Kidney tubule cell (primary cell): ENCODE measurements around the gene POLK.
"Not testable (repeated sequence)": the region's sequence is repeated elsewhere in the genome, so short reads cannot be mapped to it uniquely, and the experiment has no call there.

ENCODE experiments used
- DNase-seq: peaks from one replicate; pipeline ENCODE4 v3.0.0-alpha.2; 2018; ENCODE audit warnings: low spot score

POLK gene

DNA sequence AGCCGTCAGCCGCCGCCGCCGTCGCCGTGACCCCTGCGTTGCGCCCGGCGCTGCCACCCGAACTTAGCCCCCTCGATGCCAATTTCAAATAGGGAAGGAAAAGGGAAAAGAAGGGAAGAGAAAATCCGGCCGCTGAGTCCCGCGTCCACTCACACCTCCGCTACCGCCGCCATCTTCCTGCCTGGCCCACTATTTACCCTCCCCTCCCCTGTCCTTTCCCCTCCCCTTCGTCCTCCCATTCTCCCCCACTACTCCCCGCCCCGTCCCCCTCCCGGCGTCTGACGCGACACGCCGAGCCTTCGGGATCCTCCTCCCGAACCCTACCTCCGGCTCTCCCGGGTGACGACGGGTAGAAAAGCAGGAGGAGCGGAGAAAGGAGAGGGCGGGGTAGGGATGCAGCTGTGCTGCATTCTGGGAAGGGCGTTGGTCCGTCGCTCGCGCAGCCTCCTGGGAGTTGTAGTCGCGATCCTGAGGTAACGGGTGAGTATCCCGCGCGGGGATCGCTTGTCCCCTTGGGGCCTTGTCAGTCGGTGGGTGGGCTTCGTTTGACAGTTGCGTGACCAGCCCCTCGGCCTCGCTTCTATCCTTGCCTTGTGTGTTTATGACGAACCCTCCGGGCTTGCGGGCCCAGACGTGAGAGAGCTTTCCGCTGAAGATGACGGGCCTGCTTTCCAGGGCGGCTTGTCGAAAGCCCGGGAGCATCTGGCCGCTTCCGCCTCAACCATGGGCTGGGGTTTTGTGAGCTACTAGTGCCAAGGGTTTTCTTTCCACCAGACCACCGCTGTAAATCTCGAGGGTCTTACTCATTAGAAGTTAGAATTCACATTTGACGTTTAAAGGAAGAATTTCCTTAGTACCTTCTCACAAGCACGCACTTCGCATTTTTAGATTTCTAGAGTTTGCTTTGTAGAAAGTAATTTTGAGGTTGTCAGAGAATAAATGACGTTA is at the start of gene POLK, which contains the start of gene CERT1:
Gene POLK, plus strand, starts transcription at position 457 of the 948 bp plus-strand sequence.
Gene CERT1, minus strand, starts transcription at position 195 of the 948 bp plus-strand sequence. CDS start 422 bp downstream, outside the sequence.
- DNase-seq = peak; percentile 99

DNA sequence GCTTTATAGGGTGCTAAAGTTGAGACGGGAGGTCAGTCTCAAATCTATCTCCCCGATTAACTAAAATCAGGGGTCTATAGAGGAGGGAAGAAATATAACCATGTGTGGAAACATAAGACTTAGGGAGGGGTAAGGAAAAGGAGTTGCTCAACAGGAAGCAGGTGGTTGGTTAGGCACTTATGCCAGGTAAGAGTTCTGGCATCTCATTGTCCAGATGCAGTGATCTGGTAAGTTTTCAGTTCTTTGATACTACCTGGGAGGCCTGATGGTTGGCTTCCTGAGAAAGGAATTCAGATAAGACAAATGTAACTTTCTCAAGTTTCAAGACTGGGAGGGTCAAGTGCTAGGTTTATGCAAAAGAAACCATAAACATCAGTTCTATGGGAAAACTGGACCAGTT is 48.0 kb upstream of the POLK start:
- DNase-seq = peak; percentile 86

DNA sequence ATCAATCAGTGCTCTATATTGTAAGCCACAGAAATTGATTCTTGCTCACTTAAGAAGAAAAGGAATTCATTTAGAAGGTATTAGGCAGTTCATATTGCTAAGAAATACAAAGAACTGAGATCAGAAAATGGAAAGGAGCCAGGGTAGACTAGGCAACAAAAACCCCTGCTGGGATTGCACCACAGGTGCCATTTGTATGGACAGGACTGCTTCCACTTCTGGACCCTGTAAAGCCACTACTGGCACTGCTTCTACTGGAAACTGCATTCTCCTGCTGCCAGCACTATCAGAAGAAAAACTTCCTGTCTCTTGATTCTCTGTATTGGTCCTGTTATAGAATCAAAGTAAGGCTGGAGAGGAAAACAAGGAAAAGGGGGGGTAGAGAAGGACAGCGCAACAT is 46.2 kb upstream of the POLK start:
- no peak for DNase-seq

GRCh38 chr5:75466006-75466716 is 45.5 kb upstream of the POLK start:
- DNase-seq = no peak

GRCh38 chr5:75468593-75468992 is 43.1 kb upstream of the POLK start:
- DNase-seq = no peak

GRCh38 chr5:75469017-75469416 is 42.7 kb upstream of the POLK start:
- DNase-seq = no peak

DNA sequence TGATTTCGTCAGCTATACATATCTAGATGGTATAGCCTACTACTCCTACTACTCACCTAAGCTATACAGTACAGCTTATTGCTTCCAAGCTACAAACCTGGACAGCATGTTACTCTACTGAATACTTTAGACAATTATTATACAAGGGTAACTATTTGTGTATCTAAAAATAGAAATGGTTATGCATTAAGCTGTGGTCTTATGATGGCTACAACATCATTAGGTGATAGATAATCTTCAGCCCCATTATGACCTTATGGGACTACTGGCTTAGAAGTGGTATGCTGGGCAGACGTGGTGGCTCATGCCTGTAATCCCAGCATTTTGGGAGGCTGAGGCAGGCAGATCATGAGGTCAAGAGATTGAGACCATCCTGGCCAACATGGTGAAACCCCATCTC is 40.5 kb upstream of the POLK start:
- DNase-seq = peak; percentile 17

DNA sequence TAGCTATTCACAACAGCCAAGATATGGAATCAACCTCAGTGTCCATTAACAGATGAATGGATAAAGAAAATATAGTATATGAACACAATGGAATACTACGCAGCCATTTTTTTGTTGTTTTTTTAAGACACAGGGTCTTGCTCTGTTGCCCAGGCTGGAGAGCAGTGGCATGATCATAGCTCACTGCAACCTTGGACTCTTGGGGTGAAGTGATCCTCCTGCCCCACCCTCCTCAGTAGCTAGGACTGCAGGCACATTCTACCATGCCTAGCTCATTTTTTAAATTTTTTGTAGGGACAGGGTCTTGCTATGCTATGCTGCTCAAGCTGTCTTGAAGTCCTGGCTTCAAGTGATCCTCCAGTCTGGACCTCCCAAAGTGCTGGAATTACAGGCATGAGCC is 38.7 kb upstream of the POLK start:
- DNase-seq = peak; percentile 30

- DNase-seq = peak; percentile 42
Observed at GRCh38 chr5:75473463-75473862, 38.2 kb upstream of the POLK start.

GRCh38 chr5:75475364-75475763 is 36.3 kb upstream of the POLK start:
- DNase-seq = no peak

DNA sequence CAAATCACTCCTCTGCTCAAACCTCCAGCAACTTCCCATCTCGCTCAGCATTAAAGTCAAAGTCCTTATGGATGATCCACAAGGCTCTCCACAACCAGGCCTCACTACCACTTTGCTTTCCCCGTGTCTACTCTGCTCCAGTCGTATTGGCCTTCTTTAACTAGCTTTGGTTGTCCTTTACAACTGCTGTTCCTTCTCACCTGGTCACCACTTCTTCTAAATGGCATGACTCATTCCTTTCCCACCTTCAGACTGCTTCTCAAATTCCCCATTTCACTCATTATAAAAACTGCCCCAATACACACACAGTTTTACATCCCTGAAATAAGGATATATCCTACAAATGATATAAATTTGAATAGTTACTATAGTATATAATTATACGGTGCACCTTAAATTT is 30.7 kb upstream of the POLK start:
- no peak for DNase-seq

GRCh38 chr5:75482482-75482881 is 29.2 kb upstream of the POLK start:
- DNase-seq = no peak

DNA sequence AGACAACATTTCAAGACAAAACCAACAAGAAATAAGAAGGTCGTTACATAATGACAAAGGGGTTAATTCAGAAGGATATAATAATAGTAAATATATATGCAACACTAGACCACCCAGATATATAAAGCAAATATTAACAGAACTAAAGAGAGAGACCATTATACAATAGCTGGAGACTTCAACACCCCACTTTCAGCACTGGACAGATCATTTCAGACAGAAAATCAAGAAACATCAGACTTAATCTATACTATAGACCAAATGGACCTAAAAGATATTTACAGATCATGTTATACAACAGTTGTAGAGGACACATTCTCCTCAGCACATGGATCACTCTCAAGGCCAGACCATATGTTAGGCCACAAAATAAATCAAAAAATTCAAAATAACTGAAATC is 27.1 kb upstream of the POLK start:
- no peak for DNase-seq

DNA sequence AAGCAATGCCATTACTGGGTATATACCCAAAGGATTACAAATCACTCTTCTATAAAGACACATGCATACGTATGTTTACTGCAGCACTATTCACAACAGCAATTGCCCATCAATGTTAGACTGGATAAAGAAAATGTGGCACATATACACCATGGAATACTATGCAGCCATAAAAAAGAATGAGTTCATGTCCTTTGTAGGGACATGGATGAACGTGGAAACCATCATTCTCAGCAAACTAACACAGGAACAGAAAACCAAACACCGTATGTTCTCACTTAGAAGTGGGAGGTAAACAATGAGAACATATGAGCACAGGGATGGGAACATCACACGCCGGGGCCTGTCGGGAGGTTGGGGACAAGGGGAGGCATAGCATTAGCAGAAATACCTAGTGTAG is 21.8 kb upstream of the POLK start:
- not testable (repeated sequence) for DNase-seq

DNA sequence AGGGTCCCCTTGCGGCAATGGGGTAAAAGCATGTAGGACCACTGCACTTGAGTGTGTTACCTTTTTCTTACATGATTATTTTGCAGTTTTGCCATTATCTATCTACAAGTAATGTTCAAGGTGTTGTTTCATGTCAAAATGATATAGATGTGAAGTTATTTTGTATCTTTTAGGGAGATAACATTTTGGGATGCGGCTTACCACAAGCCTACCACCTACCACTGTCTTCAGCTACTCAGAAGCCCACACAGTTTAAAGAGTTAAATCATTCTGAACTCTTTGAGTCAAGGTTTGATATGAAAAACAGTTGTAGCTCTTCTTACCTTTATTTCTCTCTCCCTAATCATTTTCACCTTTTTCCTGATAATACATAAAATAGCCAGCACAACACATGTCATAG is 20.1 kb upstream of the POLK start:
- no peak for DNase-seq

DNA sequence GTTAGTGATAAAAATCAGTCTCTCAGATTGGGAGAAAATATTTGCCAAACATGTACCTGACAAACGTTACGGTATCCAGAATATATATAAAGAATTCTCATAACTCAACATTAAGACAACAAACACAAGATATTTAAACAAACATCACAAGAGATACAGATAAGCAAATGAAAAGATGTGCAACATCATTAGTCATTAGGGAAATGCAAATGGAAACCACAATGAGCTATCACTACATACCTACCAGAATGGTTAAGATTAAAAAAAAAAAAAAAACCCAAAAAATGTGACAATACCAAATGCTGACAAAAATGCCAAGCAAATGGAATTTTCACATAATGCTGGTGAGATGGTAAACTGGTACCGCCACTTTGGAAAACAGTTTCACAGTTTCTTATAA is 15.7 kb upstream of the POLK start:
- no peak for DNase-seq

- DNase-seq = no peak
Observed at GRCh38 chr5:75498208-75498777, 13.4 kb upstream of the POLK start.

DNA sequence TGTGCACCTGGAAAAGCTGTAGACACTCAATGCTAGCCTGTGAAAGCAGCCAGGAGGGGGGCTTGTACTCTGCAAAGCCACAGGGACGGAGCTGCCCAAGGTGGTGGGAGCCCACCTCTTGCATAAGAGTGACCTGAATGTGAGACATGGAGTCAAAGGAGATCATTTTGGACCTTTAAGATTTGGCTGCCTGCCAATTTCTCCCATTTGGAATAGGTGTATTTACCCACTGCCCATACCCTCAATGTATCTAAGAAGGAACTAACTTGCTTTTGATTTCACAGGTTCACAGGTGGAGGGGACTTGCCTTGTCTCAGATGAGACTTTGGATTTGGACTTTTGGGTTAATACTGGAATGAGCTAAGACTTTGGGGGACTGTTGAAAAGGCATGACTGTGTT is 12.8 kb upstream of the POLK start:
- DNase-seq = not testable (repeated sequence)

GRCh38 chr5:75505112-75505511 is 6.6 kb upstream of the POLK start:
- not testable (repeated sequence) for DNase-seq

DNA sequence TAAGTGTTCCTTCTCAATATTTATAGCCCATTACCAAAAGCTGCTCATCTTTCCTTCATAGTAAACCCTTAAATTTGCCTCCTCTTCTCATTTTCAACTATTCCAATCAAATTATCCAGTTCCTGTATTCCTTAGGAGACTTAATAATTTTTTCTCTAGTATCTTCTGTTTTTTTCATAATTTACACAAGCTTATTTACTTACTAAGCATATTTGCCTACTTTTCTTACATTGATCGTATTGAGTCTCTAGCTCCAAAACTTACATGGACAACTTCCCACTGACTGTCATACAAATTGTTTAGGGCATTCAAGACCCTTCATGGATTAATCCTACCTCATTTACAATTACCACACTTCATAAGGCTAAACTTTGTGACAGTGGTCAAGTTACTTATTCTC is 3.9 kb upstream of the POLK start:
- DNase-seq = no peak

DNA sequence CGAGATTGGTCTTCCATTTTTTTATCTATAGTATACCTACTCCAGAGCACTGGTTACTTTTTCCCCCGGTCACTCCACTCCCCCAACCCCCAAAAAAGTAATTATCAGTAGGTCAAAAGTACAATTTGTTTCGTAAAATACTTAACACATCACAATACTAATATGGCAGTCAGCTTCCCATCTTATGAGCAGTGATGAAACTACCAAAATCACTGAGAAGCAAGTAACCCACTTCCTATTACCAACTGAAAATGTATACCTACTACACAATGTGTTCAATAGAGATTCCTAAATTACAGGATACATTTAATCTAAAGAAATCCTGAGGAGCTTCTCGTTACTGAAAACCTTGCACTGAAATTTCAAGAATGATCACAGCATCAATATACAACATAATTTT is 2.1 kb upstream of the POLK start:
- no peak for DNase-seq

DNA sequence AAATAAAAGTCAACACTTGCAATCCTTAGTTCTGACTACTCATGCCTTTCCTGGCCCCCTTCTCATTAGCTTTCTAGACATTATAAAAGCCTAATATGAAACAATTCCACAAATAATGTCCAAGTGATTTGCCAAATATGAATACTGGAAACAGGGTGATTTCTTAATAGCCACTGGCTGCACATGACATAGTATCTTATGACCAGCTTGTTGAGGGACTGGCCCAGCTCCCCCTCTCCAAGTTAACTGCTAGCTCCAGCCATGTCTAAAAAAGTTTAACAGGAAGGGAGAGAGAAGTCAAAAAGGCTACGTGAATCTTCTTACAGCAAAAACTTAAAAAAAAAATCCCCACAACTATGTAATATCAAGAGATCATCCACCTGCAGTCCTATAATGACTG is 1.7 kb upstream of the POLK start:
- DNase-seq = peak; percentile 47

DNA sequence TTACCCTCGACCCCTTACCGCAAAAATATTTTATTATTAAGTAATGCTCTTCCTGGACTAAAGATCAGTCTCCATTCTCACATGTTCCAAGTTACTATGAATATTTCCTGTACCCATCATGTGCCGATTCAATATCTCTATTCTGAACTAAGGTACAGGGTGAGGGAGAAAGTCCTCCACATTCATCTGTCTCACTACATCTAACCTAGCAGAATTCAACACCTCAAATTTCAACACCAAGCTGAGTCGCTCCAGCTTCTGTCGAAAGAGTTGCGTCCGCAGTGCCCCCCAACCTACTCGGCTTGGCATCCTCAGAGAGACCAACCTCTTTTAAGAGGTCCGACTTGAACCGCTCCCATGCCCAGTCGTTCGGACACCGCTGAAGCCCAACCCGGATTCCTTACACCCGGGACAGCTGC is 1.3 kb upstream of the POLK start:
- DNase-seq = no peak
